Measurements from ENCODE around the gene ANO2.

ANO2 gene

DNA sequence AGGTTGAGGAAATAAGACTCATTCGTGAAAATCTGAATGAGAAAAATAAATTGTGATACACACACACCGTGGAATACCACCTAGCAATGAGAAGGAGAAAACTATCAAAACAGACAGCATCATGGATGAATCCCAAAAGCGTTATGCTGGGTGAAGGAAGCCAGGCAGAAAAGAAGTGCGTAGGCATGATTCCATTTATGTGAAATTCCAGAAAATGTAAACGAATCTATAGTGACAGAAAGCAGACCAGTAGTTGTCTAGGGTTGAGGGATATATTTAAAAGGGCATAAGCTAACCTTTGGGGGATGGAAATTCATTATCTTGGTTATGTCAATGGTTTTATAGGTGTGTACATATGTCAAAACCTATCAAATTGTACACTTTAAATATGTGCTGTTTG is 42.5 kb upstream of the ANO2 start:
- Histone ChIP-seq H4K20me1 (ENCODE audit: insufficient read depth) (no peaks in the 10 kb centered on the region), H3K4me1 (ENCODE audit: low read depth, poor library complexity, severe bottlenecking) (peaks cover 3% of the 10 kb centered on the region), H3K27me3 (ENCODE audit: insufficient read depth, low read depth) (no peaks in the 10 kb centered on the region), H3K4me3 (IDR thresholded peaks at IDR 0.05; ENCODE audit: insufficient read depth, low read depth, low read length) (no peak overlapping the region), H2AFZ (ENCODE audit: low read depth) (no peak overlapping the region), H3K79me2 (ENCODE audit: insufficient read depth, low read depth) (no peaks in the 10 kb centered on the region), H3K9ac (no peak overlapping the region), H3K36me3 (ENCODE audit: insufficient read depth) (no peaks in the 10 kb centered on the region), H3K4me2 (no peak overlapping the region), H3K27ac (no peak overlapping the region)
- TF ChIP-seq, protein P1, sequence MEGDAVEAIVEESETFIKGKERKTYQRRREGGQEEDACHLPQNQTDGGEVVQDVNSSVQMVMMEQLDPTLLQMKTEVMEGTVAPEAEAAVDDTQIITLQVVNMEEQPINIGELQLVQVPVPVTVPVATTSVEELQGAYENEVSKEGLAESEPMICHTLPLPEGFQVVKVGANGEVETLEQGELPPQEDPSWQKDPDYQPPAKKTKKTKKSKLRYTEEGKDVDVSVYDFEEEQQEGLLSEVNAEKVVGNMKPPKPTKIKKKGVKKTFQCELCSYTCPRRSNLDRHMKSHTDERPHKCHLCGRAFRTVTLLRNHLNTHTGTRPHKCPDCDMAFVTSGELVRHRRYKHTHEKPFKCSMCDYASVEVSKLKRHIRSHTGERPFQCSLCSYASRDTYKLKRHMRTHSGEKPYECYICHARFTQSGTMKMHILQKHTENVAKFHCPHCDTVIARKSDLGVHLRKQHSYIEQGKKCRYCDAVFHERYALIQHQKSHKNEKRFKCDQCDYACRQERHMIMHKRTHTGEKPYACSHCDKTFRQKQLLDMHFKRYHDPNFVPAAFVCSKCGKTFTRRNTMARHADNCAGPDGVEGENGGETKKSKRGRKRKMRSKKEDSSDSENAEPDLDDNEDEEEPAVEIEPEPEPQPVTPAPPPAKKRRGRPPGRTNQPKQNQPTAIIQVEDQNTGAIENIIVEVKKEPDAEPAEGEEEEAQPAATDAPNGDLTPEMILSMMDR (conservative IDR thresholded peaks at IDR 0.05; ENCODE audit: low read depth, low read length), result no peak

GRCh38 chr12:5985471-5985870 is 40.4 kb upstream of the ANO2 start:
- Histone ChIP-seq H3K9ac (no peak overlapping the region), H3K4me2 (no peak overlapping the region), H3K27ac (no peak overlapping the region), H3K4me1 (ENCODE audit: low read depth, poor library complexity, severe bottlenecking) (peaks cover 3% of the 10 kb centered on the region), H3K4me3 (IDR thresholded peaks at IDR 0.05; ENCODE audit: insufficient read depth, low read depth, low read length) (no peak overlapping the region), H3K27me3 (ENCODE audit: insufficient read depth, low read depth) (no peaks in the 10 kb centered on the region), H4K20me1 (ENCODE audit: insufficient read depth) (no peaks in the 10 kb centered on the region), H3K36me3 (ENCODE audit: insufficient read depth) (no peaks in the 10 kb centered on the region), H3K79me2 (ENCODE audit: insufficient read depth, low read depth) (no peaks in the 10 kb centered on the region), H2AFZ (ENCODE audit: low read depth) (no peak overlapping the region)
- TF ChIP-seq, protein P1 (conservative IDR thresholded peaks at IDR 0.05; ENCODE audit: low read depth, low read length), result no peak

DNA sequence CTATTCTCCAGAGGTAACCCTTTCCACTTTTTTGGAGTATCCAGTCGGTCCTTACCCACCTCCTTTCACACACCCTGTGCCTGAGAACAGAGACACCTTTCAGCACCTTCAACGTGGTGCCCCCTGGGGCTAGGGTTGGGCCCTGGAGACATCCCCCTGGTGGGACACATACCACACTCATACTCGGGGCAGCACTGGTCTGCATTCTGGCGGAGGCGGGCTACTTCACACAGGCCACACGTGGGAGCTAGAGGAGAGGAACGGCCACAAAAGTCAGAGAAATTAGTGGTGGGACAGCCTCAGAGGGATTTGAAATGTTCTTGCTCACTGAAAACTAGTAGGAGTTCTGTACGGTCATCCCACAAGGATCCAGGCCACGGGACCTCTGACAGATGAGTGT is 39.8 kb upstream of the ANO2 start:
- H3K27me3 ChIP-seq (ENCODE audit: insufficient read depth, low read depth), result no peaks in the 10 kb centered on the region
- no peaks in the 10 kb centered on the region for H3K36me3 ChIP-seq (ENCODE audit: insufficient read depth)
- no peaks in the 10 kb centered on the region for H4K20me1 ChIP-seq (ENCODE audit: insufficient read depth)
- H3K9ac ChIP-seq, result no peak overlapping the region
- no peaks in the 10 kb centered on the region for H3K79me2 ChIP-seq (ENCODE audit: insufficient read depth, low read depth)
- no peak overlapping the region for H2AFZ ChIP-seq (ENCODE audit: low read depth)
- H3K4me1 ChIP-seq (ENCODE audit: low read depth, poor library complexity, severe bottlenecking), result peaks cover 3% of the 10 kb centered on the region
- no peak overlapping the region for H3K4me3 ChIP-seq (IDR thresholded peaks at IDR 0.05; ENCODE audit: insufficient read depth, low read depth, low read length)
- no peak overlapping the region for H3K27ac ChIP-seq
- no peak overlapping the region for H3K4me2 ChIP-seq
- TF ChIP-seq, protein P1 (conservative IDR thresholded peaks at IDR 0.05; ENCODE audit: low read depth, low read length), result no peak

DNA sequence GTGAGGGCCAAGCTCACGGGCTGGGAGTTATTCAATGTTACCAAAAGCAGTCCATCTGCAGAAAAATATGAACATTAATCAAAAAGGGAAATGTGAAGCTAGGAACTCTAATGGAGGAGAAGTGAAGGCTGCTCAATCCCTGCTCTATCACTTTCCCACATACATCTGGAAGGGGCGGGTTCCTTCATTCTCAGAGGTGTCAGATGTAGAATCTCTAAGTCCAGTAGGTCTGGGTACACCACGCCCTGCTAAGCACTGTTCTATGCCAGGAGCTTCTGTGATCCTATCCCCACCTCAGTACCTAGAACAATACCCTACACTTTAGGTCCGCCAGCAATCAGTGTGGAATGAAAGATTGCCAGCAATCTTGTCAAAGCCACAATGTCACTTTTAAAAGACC is 37.0 kb upstream of the ANO2 start:
- Histone ChIP-seq H3K27ac (no peak overlapping the region), H2AFZ (ENCODE audit: low read depth) (no peak overlapping the region), H3K9ac (no peak overlapping the region), H3K79me2 (ENCODE audit: insufficient read depth, low read depth) (no peaks in the 10 kb centered on the region), H4K20me1 (ENCODE audit: insufficient read depth) (no peaks in the 10 kb centered on the region), H3K4me3 (IDR thresholded peaks at IDR 0.05; ENCODE audit: insufficient read depth, low read depth, low read length) (no peak overlapping the region), H3K4me1 (ENCODE audit: low read depth, poor library complexity, severe bottlenecking) (no peaks in the 10 kb centered on the region), H3K27me3 (ENCODE audit: insufficient read depth, low read depth) (no peaks in the 10 kb centered on the region), H3K36me3 (ENCODE audit: insufficient read depth) (no peaks in the 10 kb centered on the region), H3K4me2 (no peak overlapping the region)
- TF ChIP-seq, protein P1 (conservative IDR thresholded peaks at IDR 0.05; ENCODE audit: low read depth, low read length), result no peak
